Endothelial cell (in vitro differentiated cells): ENCODE data around the gene CDKL4. TPM values are rescaled to one million over a fixed set of nuclear protein-coding genes. Genes with fewer than 3 reads are reported as not detected.
"Not testable (repeated sequence)": the region's sequence is repeated elsewhere in the genome, so short reads cannot be mapped to it uniquely, and the experiment has no call there.

ENCODE experiments used
- DNase-seq: peaks from one replicate; pipeline ENCODE4 v3.0.0; 2021; ENCODE audit warnings: low spot score
- H3K27ac Mint-ChIP-seq: one replicate; pipeline ENCODE4 v1.8.0; 2021; ENCODE audit warnings: mixed read lengths, inconsistent platforms; ENCODE audit not compliant: unreplicated experiment
- H3K27me3 Mint-ChIP-seq: one replicate; pipeline ENCODE4 v1.8.0; 2021; ENCODE audit warnings: mild to moderate bottlenecking, moderate library complexity, mixed read lengths, inconsistent platforms; ENCODE audit not compliant: unreplicated experiment
- H3K36me3 Mint-ChIP-seq: one replicate; pipeline ENCODE4 v1.8.0; 2021; ENCODE audit warnings: mild to moderate bottlenecking, low read depth, mixed read lengths, inconsistent platforms; ENCODE audit not compliant: unreplicated experiment
- H3K4me1 Mint-ChIP-seq: one replicate; pipeline ENCODE4 v1.8.0; 2021; ENCODE audit warnings: mild to moderate bottlenecking, mixed read lengths, inconsistent platforms; ENCODE audit not compliant: unreplicated experiment
- H3K4me3 Mint-ChIP-seq: one replicate; pipeline ENCODE4 v1.8.0; 2021; ENCODE audit warnings: mild to moderate bottlenecking, mixed read lengths, inconsistent platforms; ENCODE audit not compliant: unreplicated experiment
- H3K9me3 Mint-ChIP-seq: one replicate; pipeline ENCODE4 v1.8.0; 2021; ENCODE audit warnings: mixed read lengths, inconsistent platforms; ENCODE audit not compliant: unreplicated experiment
- CTCF ChIP-seq: fragments of 200-600 bp; sonication (generic); IDR thresholded peaks from one replicate; pipeline ENCODE4 v1.5.0; 2021; ENCODE audit warnings: antibody characterized with exemption; ENCODE audit not compliant: unreplicated experiment
- total RNA-seq: library from RNA; stranded (reverse); fragmentation: NEBNext Ultra II Directional; extraction: Animal tissue kit (Norgen Biotek cat#: 25700); gene quantifications from one replicate; pipeline ENCODE4 v1.2.1, GENCODE V29; 2021; ENCODE audit not compliant: unreplicated experiment

The CDKL4 gene
- total RNA-seq, 1 donor from 2014 or later = 0.92 TPM

- Mint-ChIP-seq H3K36me3 (no peaks in the 10 kb centered on the region), H3K4me1 (no peaks in the 10 kb centered on the region), H3K9me3 (no peaks in the 10 kb centered on the region), H3K4me3 (no peak overlapping the region), H3K27me3 (no peaks in the 10 kb centered on the region), H3K27ac (no peak overlapping the region)
- DNase-seq = no peak
- no peak for TF ChIP-seq CTCF
Observed at GRCh38 chr2:39215545-39215944, 28.2 kb downstream of the CDKL4 start.

- TF ChIP-seq CTCF = no peak
- Mint-ChIP-seq H3K4me1 (no peaks in the 10 kb centered on the region), H3K27me3 (no peaks in the 10 kb centered on the region), H3K36me3 (no peaks in the 10 kb centered on the region), H3K27ac (no peak overlapping the region), H3K4me3 (no peak overlapping the region), H3K9me3 (no peaks in the 10 kb centered on the region)
- no peak for DNase-seq
Observed at GRCh38 chr2:39213015-39213414, 30.8 kb downstream of the CDKL4 start.

DNA sequence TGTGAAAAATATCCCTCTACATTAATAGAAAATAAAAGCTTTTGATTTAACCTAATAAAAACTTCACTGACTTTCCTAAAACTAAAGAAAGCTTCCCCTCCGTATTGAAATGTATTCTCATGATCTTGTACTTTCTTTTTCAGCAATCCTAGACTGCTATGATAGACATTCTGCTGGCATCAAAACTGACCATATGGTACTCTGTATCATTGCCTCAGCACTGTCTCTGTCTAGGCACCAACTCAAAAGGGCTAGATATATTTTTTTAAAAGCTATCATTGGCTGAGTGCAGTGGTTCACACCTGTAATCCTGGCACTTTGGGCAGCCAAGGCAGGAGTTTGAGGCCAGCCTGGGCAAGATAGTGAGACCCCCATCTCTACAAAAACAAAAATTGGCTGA, 32.9 kb downstream of the CDKL4 start:
- H3K4me3 Mint-ChIP-seq = no peak overlapping the region
- no peaks in the 10 kb centered on the region for H3K36me3 Mint-ChIP-seq
- peaks cover 2% of the 10 kb centered on the region for H3K27me3 Mint-ChIP-seq
- H3K27ac Mint-ChIP-seq = no peak overlapping the region
- TF ChIP-seq CTCF = no peak
- no peak for DNase-seq
- no peaks in the 10 kb centered on the region for H3K9me3 Mint-ChIP-seq
- no peaks in the 10 kb centered on the region for H3K4me1 Mint-ChIP-seq

- H3K4me1 Mint-ChIP-seq = no peaks in the 10 kb centered on the region
- DNase-seq = no peak
- no peak overlapping the region for H3K27ac Mint-ChIP-seq
- H3K36me3 Mint-ChIP-seq = no peaks in the 10 kb centered on the region
- no peak overlapping the region for H3K4me3 Mint-ChIP-seq
- no peaks in the 10 kb centered on the region for H3K9me3 Mint-ChIP-seq
- TF ChIP-seq CTCF = no peak
- H3K27me3 Mint-ChIP-seq = peaks cover 2% of the 10 kb centered on the region
Observed at GRCh38 chr2:39203382-39203781, 40.4 kb downstream of the CDKL4 start.

- Mint-ChIP-seq H3K27me3 (peaks cover 2% of the 10 kb centered on the region), H3K4me1 (no peaks in the 10 kb centered on the region), H3K36me3 (no peaks in the 10 kb centered on the region), H3K4me3 (no peak overlapping the region), H3K9me3 (no peaks in the 10 kb centered on the region), H3K27ac (no peak overlapping the region)
- DNase-seq = no peak
- TF ChIP-seq CTCF = no peak
Observed at GRCh38 chr2:39202639-39203369, 41.0 kb downstream of the CDKL4 start.

GRCh38 chr2:39197003-39197402, 46.8 kb downstream of the CDKL4 start:
- H3K4me3 Mint-ChIP-seq, H3K27ac Mint-ChIP-seq, H3K9me3 Mint-ChIP-seq, H3K36me3 Mint-ChIP-seq, H3K27me3 Mint-ChIP-seq, DNase-seq, H3K4me1 Mint-ChIP-seq: not testable (repeated sequence)
